Epithelial cell of esophagus (primary cell): ENCODE data around the gene CACNB1.
"Not testable (repeated sequence)": the region's sequence is repeated elsewhere in the genome, so short reads cannot be mapped to it uniquely, and the experiment has no call there.

Experiments
- DNase-seq: peaks from one replicate; pipeline ENCODE4 v3.0.0; 2010; ENCODE audit warnings: low read depth
- H3K4me3 ChIP-seq: 2 replicates; pipeline ENCODE4 v1.5.1; 2011; ENCODE audit warnings: mild to moderate bottlenecking, low read length, control low read depth
- CTCF ChIP-seq: IDR thresholded peaks from 2 replicates; pipeline ENCODE4 v1.5.1; 2011; ENCODE audit warnings: low read depth, mild to moderate bottlenecking, low read length, control low read depth, inconsistent platforms; ENCODE audit not compliant: insufficient read depth; ENCODE audit errors: missing control alignments

Gene CACNB1

GRCh38 chr17:39134878-39135277 is 62.6 kb downstream of the CACNB1 start:
- TF ChIP-seq CTCF = no peak
- H3K4me3 ChIP-seq = no peak overlapping the region
- no peak for DNase-seq

- H3K4me3 ChIP-seq = no peak overlapping the region
- DNase-seq = peak; percentile 15
- TF ChIP-seq CTCF = no peak
These were observed 65.3 kb downstream of the CACNB1 start for GRCh38 chr17:39132192-39132610.

GRCh38 chr17:39131616-39132015 is 65.9 kb downstream of the CACNB1 start:
- DNase-seq = no peak
- no peak for TF ChIP-seq CTCF
- H3K4me3 ChIP-seq = no peak overlapping the region

GRCh38 chr17:39130205-39130604 is 67.3 kb downstream of the CACNB1 start:
- no peak for TF ChIP-seq CTCF
- H3K4me3 ChIP-seq = no peak overlapping the region
- no peak for DNase-seq

- DNase-seq, H3K4me3 ChIP-seq: not testable (repeated sequence)
These were observed 67.9 kb downstream of the CACNB1 start for GRCh38 chr17:39129544-39129943.

GRCh38 chr17:39126436-39126835 is 71.0 kb downstream of the CACNB1 start:
- H3K4me3 ChIP-seq = no peak overlapping the region
- no peak for DNase-seq
- no peak for TF ChIP-seq CTCF

GRCh38 chr17:39125143-39125875 is 72.2 kb downstream of the CACNB1 start:
- DNase-seq = no peak
- H3K4me3 ChIP-seq = no peak overlapping the region
- TF ChIP-seq CTCF = no peak
